GM18505 (cell line): ENCODE data around the gene RGL1.

Experiments used
- ATAC-seq: cut with Tn5 transposase; IDR thresholded peaks from one replicate; pipeline ENCODE4 v1.9.1; 2021; ENCODE audit not compliant: unreplicated experiment
- POLR2A ChIP-seq: IDR thresholded peaks from 4 replicates; pipeline ENCODE4 v1.6.1; 2011; ENCODE audit warnings: borderline replicate concordance; ENCODE audit not compliant: insufficient read depth, insufficient read length; ENCODE audit errors: extremely low read depth

RGL1 gene

DNA sequence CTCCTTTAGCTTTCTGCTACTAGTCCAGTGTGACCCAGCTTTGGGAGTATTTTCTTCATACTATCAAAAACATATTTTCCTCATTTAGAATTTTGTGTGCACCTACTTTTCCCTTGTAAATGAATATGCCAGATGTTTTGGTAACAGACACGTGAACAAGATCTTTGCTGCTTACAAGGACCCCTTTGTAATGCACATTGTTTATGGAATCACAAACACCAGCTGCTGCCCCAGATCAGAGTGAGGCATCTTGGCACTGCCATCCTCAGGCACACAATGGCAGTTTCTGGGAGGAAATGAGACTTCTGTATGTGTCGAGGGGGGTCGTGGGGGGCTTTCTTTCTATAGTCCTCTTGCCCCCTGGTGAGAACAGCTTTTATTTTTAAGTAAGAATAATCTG, 115.7 kb downstream of the RGL1 start:
- no peak for TF ChIP-seq POLR2A
- no peak for ATAC-seq

DNA sequence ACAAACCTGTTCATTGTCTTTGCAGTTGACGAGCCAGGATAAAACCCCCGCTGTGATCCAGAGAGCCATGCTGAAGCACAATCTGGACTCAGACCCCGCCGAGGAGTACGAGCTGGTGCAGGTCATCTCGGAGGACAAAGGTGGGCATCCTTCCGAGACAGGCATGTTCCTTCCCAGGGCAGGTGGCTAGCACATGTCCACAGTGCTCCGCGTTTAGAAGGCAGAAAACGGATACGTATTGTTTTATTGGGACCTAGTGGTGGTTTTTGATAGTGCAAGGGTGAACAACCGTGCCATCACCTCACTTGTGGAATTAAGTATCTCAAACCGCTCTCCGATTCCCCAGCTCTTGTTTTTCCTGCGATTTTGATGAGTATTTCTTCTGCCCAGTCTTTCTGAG, 117.3 kb downstream of the RGL1 start:
- no peak for TF ChIP-seq POLR2A
- ATAC-seq: no peak

DNA sequence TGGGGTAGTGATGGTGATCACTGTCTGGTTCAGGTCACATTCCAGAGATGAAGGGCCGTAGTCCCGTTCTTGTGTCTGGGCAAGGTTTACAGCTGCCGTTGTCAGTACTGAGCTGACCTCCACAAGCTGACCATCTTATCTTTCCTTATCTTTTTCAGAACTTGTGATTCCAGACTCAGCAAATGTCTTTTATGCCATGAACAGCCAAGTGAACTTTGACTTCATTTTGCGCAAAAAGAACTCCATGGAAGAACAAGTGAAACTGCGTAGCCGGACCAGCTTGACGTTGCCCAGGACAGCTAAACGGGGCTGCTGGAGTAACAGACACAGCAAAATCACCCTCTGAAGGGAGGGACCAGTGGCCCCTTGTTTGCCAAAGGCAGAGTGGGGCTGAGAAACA, 121.0 kb downstream of the RGL1 start:
- no peak for ATAC-seq
- no peak for TF ChIP-seq POLR2A

DNA sequence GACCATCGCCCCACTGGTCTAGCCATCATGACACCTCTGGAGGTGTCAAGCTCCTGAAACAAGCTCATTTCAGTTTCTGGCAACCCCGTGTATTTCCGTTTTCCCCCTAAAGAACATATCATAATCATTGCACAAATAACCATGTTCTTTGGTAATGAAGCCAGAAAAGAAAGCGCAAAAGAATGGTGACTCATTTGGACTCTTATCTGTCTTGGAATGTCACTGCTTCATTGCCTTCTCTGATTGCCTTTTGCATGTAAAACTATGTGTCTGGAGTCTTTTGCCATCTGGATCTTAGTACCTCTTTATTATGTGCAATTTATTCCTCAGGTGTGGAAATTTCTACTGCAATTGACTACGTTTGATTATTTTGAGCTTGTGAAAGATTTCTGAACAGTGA, 122.1 kb downstream of the RGL1 start:
- no peak for TF ChIP-seq POLR2A

DNA sequence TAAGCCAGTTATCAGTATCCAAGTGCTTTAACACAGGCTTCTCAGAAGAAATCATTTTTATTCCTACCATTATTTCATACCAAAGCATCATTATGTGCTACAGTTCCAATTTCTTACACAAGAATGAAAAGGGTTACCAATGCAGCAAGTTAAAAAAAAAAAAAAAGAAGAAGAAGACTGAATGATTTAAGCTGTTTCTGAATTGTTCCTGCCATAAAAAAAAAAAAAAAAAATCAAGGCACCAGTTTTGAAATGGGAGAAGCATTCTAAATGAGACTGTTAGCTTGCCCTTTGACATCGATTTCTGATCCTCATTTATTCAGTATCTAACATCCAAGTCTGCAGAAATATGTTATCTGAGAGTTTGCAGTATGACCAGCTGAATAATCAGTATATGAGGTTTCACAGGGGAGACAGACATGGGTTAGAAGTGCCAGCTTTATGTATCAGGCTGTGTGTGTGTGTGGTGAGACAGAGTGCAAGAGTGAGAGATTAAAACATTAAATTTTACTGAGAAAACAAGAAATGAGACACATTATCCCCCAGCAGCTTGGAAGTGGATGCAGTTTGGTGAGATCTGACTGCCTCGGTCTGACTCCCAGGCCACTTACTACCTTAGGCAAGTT, 126.8 kb downstream of the RGL1 start:
- no peak for TF ChIP-seq POLR2A
- ATAC-seq: no peak

More for the DNA sequence above, 122.1 kb downstream of the RGL1 start:
- ATAC-seq: no peak

DNA sequence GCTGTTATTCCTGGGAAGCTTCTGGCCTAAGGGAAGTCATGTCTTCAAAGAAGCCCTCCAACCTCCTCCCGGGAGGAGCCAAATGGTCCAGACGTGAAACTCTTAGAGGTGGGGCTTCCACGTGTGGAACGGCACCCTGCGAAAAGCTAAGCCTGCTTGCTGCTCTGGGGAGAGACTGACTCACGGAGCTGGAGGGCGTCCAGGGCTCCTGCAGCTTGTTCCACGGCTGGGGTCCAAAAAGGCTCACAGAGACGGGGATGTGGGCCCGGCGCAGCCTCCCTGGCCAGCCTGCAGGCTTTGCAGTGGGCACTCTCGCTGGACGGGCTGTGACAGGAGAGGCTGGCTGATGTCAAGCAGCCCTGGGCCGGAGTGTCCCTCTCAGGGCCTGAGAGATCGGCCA, 127.5 kb downstream of the RGL1 start:
- no peak for TF ChIP-seq POLR2A
- no peak for ATAC-seq

DNA sequence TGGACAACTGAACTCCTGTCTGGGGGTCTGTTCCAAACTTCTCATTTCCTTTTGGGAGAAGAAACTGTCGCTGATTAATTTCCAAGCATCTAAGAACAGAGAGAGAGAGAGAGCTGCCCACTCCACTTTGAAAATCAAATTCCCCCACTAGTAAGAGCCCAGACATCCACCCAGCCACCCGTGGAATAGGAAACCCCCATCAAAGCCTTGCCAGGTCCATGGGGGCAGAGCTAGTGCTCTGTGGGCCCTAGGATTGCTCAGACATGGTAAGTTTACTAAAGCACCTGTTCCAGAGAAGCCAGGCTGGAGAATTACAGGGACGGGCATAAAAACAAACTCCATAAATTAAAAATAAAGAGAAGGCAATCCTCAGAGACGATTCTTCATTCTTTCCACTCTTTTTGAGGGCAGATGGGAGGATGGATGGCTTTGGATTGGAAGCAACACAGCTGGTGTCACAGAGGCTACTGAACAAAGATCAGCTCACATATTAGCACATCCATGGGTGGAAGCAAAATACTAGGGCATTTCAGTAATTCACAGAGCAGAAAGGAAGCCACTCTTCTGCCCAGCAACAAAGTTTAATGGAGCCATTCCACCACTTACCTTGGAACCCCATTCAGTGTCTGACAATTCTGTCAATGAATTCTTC, 128.7 kb downstream of the RGL1 start:
- no peak for ATAC-seq
- no peak for TF ChIP-seq POLR2A

DNA sequence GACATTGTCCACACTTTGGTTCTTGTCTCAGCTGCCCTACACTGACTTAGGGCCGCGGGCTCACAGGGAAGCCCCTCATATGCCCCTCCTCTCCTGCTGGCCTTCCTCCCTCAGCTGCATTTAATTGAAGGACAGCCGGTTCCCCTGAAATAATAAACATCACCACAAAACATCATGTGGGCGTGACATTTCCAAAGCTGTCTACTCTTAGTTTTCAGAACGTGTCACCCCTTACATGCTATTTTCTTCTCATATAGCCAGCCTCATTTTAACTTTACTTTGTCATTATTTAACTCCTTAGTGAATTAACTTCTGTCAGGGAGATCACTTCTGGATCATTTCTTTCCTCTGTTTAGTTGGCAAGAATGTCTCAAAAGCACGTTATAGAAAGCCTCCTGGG, 129.4 kb downstream of the RGL1 start:
- ATAC-seq: no peak
- no peak for TF ChIP-seq POLR2A

DNA sequence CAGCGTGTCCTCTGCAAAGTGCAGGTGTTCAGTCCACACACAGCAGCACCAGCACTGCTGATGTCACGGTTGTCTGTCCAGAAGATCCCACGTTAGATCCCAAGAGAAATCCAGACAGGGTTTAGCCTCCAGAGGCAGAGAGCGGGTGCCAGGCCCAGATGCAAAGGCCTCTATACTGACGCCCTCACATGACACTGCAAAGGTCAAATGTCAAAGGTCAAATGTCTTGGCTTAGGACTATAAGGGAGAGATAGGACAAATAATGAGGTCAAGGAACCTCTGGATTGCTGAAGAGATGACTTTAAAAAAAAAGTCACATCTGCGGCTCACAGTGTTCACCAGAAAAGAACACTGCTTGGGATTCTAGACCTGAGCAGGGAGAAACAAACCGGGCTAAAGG, 131.1 kb downstream of the RGL1 start:
- no peak for TF ChIP-seq POLR2A
- ATAC-seq: no peak

DNA sequence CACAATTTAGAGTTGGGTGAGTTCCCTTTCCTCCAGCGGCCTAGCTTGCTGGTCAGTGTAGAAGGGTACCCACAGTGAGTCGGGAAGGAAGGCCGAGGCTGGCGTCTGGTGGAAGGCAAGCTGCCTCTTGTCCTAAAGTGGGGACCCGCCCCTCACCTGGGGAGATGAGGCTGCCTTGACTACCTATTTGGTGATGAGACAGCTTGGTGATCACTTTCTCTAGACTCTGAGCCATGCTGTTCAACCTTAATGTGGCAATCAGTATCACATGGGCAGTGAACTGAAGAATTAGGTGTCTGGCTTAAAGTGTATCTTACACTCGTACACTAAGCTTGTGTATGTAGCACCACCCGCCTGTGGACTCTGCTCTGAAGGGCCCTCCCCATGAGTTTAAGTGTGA, 131.9 kb downstream of the RGL1 start:
- no peak for TF ChIP-seq POLR2A
- ATAC-seq: no peak

DNA sequence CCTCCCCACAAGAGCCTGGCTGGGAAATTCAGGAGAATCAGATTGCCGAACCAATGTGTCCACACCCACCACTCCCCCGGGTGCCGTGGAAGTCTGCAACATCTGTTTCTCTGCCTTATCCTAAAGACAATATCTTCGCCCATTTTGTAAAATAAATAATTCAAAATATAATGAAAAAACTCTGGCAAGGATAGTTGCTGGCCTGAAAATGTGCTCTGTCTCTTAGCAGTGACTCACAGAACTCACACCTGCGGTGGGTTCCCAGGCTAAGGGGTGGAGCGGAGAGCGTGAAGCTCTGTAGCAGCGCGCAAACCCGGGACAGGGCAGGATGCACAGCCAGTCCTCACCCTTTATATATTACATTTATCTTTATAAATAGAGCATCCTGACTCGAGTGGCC, 132.7 kb downstream of the RGL1 start:
- TF ChIP-seq POLR2A: no peak
- no peak for ATAC-seq

DNA sequence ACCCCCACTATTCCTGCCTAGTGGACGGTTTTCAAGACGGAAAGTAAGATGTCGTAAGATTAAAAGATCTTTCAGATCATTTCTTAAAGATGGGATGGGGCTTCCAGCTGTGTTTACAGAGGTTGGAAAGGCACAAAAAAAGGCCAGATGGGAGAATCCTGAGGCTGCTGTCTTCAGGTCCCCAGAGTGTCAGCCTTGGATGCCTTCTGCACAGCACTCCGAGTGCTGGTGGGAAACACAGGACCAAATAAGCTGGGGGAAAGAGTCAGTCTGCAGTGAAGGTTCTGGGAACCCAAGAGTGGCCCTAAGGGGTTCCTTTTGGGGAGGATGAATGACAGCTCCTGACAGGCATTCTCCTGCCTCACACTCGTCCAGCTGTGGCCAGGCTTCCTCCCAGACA, 136.1 kb downstream of the RGL1 start:
- TF ChIP-seq POLR2A: no peak
- ATAC-seq: no peak

DNA sequence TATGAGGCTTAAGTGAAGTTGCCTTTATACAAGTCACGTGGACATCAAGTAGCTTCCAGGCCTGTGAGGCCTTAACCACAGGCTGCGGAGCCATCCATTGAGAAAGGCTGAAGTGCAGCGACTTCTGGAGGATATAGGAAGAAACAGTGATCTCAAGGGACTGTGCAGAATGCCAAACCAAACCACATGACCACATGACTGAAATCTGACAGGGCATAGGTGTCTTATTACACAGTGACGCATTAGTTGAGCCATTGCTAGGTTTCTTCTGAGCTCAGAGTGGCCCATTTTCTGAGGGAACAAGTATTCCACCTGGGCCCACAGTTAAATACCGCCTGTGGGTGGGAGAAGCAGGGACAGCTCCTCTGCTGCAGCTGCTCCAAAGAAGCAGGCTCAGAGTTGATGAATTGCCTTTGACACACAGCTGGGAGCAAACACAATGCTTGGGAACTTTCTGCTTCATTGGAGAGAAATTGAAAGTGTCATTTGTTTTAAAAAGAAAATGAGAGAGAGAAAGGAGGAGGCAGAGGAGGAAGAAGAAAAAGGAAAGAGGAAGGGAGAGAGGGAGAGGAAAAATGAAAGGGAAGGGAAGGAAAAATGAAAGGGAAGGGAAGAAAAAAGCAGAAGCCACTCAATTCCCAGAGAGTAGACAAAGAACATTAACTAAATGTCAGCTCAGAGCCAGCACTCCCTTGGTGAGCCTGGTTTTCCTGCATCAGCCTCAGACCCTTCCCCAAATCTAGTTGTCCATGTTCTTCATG, 138.2 kb downstream of the RGL1 start:
- no peak for TF ChIP-seq POLR2A
- ATAC-seq: peak; percentile 58
